Hepatocyte (in vitro differentiated cells): ENCODE measurements around the gene GPR39. TPM values are rescaled to one million over a fixed set of nuclear protein-coding genes. Genes with fewer than 3 reads are reported as not detected.

Experiments used
- DNase-seq: peaks from one replicate; pipeline ENCODE4 v3.0.0-alpha.2; 2016; ENCODE audit warnings: low spot score
- H2AFZ ChIP-seq: fragments of 200-600 bp; sonication (generic); 2 replicates; pipeline ENCODE4 v1.6.0; 2016; ENCODE audit warnings: antibody characterized with exemption, mild to moderate bottlenecking
- H3K27ac ChIP-seq: fragments of 200-600 bp; sonication (generic); 2 replicates; pipeline ENCODE4 v1.5.1; 2016; ENCODE audit warnings: mild to moderate bottlenecking
- H3K27me3 ChIP-seq: fragments of 200-600 bp; sonication (generic); 2 replicates; pipeline ENCODE4 v1.6.1; 2016
- H3K36me3 ChIP-seq: fragments of 200-600 bp; sonication (generic); replicated peaks from 2 replicates; pipeline ENCODE4 v1.5.1; 2016; ENCODE audit warnings: low read depth; ENCODE audit not compliant: insufficient read depth
- H3K4me1 ChIP-seq: fragments of 200-600 bp; sonication (generic); 2 replicates; pipeline ENCODE4 v1.5.1; 2016; ENCODE audit warnings: mild to moderate bottlenecking, moderate library complexity; ENCODE audit not compliant: insufficient read depth
- H3K4me2 ChIP-seq: fragments of 200-600 bp; sonication (generic); 2 replicates; pipeline ENCODE4 v1.6.0; 2016
- H3K4me3 ChIP-seq: fragments of 200-600 bp; sonication (generic); 2 replicates; pipeline ENCODE4 v1.5.1; 2016; ENCODE audit warnings: mild to moderate bottlenecking
- H3K79me2 ChIP-seq: fragments of 200-600 bp; sonication (generic); 2 replicates; pipeline ENCODE4 v1.6.0; 2017; ENCODE audit warnings: mild to moderate bottlenecking
- H3K9me2 ChIP-seq: fragments of 200-600 bp; sonication (generic); replicated peaks from 2 replicates; pipeline ENCODE4 v1.6.0; 2017; ENCODE audit warnings: mild to moderate bottlenecking; ENCODE audit not compliant: insufficient read depth
- H3K9me3 ChIP-seq: fragments of 200-600 bp; sonication (generic); 2 replicates; pipeline ENCODE4 v1.5.1; 2016; ENCODE audit warnings: low read depth, mild to moderate bottlenecking
- H4K20me1 ChIP-seq: fragments of 200-600 bp; sonication (generic); 2 replicates; pipeline ENCODE4 v1.6.0; 2016; ENCODE audit warnings: mild to moderate bottlenecking; ENCODE audit not compliant: insufficient read depth, poor library complexity, severe bottlenecking
- EZH2 ChIP-seq: fragments of 200-600 bp; sonication (generic); IDR thresholded peaks from 2 replicates; pipeline ENCODE4 v1.6.1; 2016; ENCODE audit warnings: antibody characterized with exemption, mild to moderate bottlenecking, borderline replicate concordance
- EZH2phosphoT487 ChIP-seq: fragments of 200-600 bp; sonication (generic); IDR thresholded peaks from one replicate; pipeline ENCODE4 v1.6.1; 2018; ENCODE audit warnings: antibody characterized with exemption, mild to moderate bottlenecking, low read depth, moderate library complexity; ENCODE audit not compliant: unreplicated experiment, severe bottlenecking
- WGBS: methylation state at CpG from one replicate; pipeline ENCODE4 v1.1.6; 2016; ENCODE audit warnings: low lambda C conversion rate; ENCODE audit errors: missing lambda C conversion rate; 5-methylcytosine and 5-hydroxymethylcytosine counted together
- polyA plus RNA-seq: library from polyadenylated mRNA; unstranded; fragments of >200 nt; fragmentation: Nextera tagmentation; extraction: Ambion mirVana; gene quantifications from 2 replicates; pipeline ENCODE4 v1.2.1, GENCODE V29; 2016
- total RNA-seq: library from RNA; depleted of rRNA; stranded (reverse); fragments of >200 nt; gene quantifications from 2 replicates; pipeline ENCODE4 v1.2.3, GENCODE V29; 2014
- TF ChIP-seq, protein P1 (sequence below): fragments of 200-600 bp; sonication (generic); IDR thresholded peaks from 2 replicates; pipeline ENCODE4 v1.5.1; 2016; ENCODE audit warnings: antibody characterized with exemption, mild to moderate bottlenecking; ENCODE audit not compliant: poor library complexity

Gene GPR39
- total and polyA plus RNA-seq, 2 experiments from 2014 or later: 11.1 to 14.5 TPM

DNA sequence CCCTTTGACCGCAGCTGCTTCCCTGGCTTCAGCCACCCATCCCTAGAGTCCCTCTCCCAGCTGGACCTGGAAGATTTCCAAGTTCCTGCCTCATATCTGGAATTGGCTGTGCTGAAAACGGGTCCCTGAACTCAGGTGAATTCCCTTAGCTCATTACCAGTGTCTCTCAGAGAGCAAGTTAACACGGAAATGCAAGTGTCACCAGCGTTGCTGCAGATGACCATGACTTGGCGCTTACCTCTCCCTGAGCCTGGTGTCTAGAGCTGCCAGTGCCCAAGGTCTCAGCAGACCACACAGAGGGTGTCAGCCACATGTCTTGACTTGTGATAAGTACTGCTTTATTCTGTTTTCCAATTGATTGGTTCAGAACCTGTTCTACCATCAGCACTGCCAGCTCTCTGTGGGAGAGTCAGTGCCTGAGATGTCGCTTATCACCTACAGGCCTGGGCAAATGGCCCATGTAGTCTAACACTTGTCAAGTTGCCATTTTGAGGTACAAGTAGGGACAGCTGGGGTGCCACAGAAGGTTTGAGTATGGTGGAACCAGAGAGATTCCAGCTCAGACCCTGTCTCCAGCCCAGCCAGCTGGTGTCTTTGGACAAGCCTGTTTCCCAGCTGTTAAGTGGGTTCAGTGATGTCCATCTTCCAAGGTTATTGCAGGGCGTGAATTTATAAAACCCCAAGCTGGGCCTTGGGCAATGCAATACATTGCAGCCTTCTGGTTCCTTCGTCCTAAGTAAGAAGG lies 204.7 kb downstream of the GPR39 start:
- Histone ChIP-seq H3K27ac (no peak overlapping the region), H3K4me3 (no peak overlapping the region), H3K27me3 (no peaks in the 10 kb centered on the region), H3K79me2 (peaks cover 3% of the 10 kb centered on the region), H3K9me3 (no peaks in the 10 kb centered on the region), H4K20me1 (no peaks in the 10 kb centered on the region), H3K9me2 (no peaks in the 10 kb centered on the region), H3K36me3 (no peaks in the 10 kb centered on the region), H3K4me2 (no peak overlapping the region), H2AFZ (no peak overlapping the region), H3K4me1 (no peaks in the 10 kb centered on the region)
- peak; percentile 32 for DNase-seq
- WGBS: 75% methylated on average over 8 of the region's 8 CpGs
- TF ChIP-seq EZH2phosphoT487 (no peak), EZH2 (no peak)
- TF ChIP-seq, protein P1, sequence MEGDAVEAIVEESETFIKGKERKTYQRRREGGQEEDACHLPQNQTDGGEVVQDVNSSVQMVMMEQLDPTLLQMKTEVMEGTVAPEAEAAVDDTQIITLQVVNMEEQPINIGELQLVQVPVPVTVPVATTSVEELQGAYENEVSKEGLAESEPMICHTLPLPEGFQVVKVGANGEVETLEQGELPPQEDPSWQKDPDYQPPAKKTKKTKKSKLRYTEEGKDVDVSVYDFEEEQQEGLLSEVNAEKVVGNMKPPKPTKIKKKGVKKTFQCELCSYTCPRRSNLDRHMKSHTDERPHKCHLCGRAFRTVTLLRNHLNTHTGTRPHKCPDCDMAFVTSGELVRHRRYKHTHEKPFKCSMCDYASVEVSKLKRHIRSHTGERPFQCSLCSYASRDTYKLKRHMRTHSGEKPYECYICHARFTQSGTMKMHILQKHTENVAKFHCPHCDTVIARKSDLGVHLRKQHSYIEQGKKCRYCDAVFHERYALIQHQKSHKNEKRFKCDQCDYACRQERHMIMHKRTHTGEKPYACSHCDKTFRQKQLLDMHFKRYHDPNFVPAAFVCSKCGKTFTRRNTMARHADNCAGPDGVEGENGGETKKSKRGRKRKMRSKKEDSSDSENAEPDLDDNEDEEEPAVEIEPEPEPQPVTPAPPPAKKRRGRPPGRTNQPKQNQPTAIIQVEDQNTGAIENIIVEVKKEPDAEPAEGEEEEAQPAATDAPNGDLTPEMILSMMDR: no peak

GRCh38 chr2:132623096-132623839 lies 206.7 kb downstream of the GPR39 start:
- WGBS: 74% methylated on average over 9 of the region's 9 CpGs
- Histone ChIP-seq H3K79me2 (peaks cover 3% of the 10 kb centered on the region), H2AFZ (no peak overlapping the region), H3K4me2 (no peak overlapping the region), H3K4me1 (no peaks in the 10 kb centered on the region), H3K9me3 (no peaks in the 10 kb centered on the region), H3K36me3 (no peaks in the 10 kb centered on the region), H4K20me1 (no peaks in the 10 kb centered on the region), H3K27ac (no peak overlapping the region), H3K27me3 (no peaks in the 10 kb centered on the region), H3K9me2 (no peaks in the 10 kb centered on the region), H3K4me3 (no peak overlapping the region)
- TF ChIP-seq EZH2: no peak
- TF ChIP-seq EZH2phosphoT487: no peak
- TF ChIP-seq, protein P1: no peak
- no peak for DNase-seq

DNA sequence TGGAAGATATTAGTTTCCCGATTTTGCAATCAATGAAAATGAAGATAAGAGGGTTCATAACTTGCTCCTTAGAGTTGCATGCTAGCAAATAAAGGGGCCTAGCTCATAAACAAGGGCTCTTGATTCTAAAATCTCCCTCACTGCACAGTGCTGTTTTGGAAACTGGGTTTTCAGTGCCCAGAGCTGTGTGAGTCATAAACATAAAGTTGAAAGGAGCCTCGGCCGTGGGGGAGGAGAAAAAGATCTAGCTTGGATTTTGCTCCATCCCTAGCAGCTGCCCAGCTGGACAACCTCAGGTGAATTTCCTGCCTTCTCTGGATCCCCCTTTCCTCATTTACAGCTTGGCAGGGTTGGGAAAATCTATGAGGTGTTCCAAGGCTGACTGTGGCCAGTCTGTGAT lies 210.9 kb downstream of the GPR39 start:
- Histone ChIP-seq H3K4me2 (no peak overlapping the region), H3K79me2 (no peaks in the 10 kb centered on the region), H3K27me3 (no peaks in the 10 kb centered on the region), H2AFZ (no peak overlapping the region), H3K27ac (no peak overlapping the region), H4K20me1 (no peaks in the 10 kb centered on the region), H3K9me2 (no peaks in the 10 kb centered on the region), H3K9me3 (no peaks in the 10 kb centered on the region), H3K36me3 (no peaks in the 10 kb centered on the region), H3K4me1 (peaks cover 15% of the 10 kb centered on the region), H3K4me3 (no peak overlapping the region)
- no peak for DNase-seq
- TF ChIP-seq EZH2phosphoT487: no peak
- no peak for TF ChIP-seq EZH2
- TF ChIP-seq, protein P1: no peak
- 63% methylated on average over 3 of the region's 3 CpGs for WGBS
